HEK293 (cell line): ENCODE data around the gene ETNK2.
A peak's percentile ranks its signal among the peaks of the same experiment; 100 is the strongest.

ENCODE experiments used
- CTCF ChIA-PET: fragments of 350-600 bp; formaldehyde crosslinking; extraction: SDS; loops from one replicate; lab custom pipeline; 2021; ENCODE audit warnings: antibody characterized with exemption; lab: Yijun Ruan, JAX
- POLR2A ChIA-PET: fragments of 300-600 bp; formaldehyde crosslinking; extraction: SDS; loops from one replicate; lab custom pipeline; 2020; ENCODE audit warnings: antibody characterized with exemption, inconsistent platforms; lab: Yijun Ruan, JAX
- H3K27ac ChIP-seq: fragments of 200-500 bp; sonication (Bioruptor generic); 2 replicates; pipeline ENCODE4 v1.5.1; 2014; ENCODE audit warnings: low read depth, low read length, control low read depth, inconsistent platforms; ENCODE audit errors: extremely low read depth
- H3K36me3 ChIP-seq, 2 experiments: fragments of 200-500 bp in 1 of 2; sonication (Bioruptor generic) in 1 of 2; 1 replicate in 1 of 2; 2 replicates in 1 of 2; pipeline ENCODE4 v1.5.1; 2014 to 2017; ENCODE audit warnings: inconsistent platforms in 2 of 2, low read length in 2 of 2; ENCODE audit not compliant: control insufficient read depth in 2 of 2, insufficient read depth in 1 of 2
- H3K4me1 ChIP-seq: fragments of 200-500 bp; sonication (Bioruptor generic); 2 replicates; pipeline ENCODE4 v1.5.1; 2014; ENCODE audit warnings: mild to moderate bottlenecking, low read length, inconsistent platforms; ENCODE audit not compliant: control insufficient read depth, insufficient read depth
- H3K4me3 ChIP-seq: 2 replicates; pipeline ENCODE4 v1.5.1; 2011; ENCODE audit warnings: low read depth, mild to moderate bottlenecking, control low read depth, low read length, moderate library complexity
- H3K9me3 ChIP-seq: fragments of 200-500 bp; sonication (Bioruptor generic); 2 replicates; pipeline ENCODE4 v1.5.1; 2014; ENCODE audit warnings: low read depth, low read length, inconsistent platforms; ENCODE audit not compliant: control insufficient read depth, insufficient read depth
- BCL11B ChIP-seq: fragments of 450-650 bp; formaldehyde crosslinking; IDR thresholded peaks from 2 replicates; pipeline ENCODE4 v1.5.1; 2016; ENCODE audit warnings: low read depth, missing biosample characterization, missing genetic modification characterization
- EGR2 ChIP-seq: fragments of 450-650 bp; formaldehyde crosslinking; IDR thresholded peaks from 2 replicates; pipeline ENCODE4 v1.5.1; 2016; ENCODE audit warnings: low read depth, missing biosample characterization, missing genetic modification characterization
- TCF7L2 ChIP-seq: IDR thresholded peaks from 2 replicates; pipeline ENCODE4 v1.6.1; 2011; ENCODE audit warnings: low read depth, mild to moderate bottlenecking, inconsistent platforms, low read length, moderate library complexity, borderline replicate concordance
- ZBTB17 ChIP-seq: fragments of 450-650 bp; formaldehyde crosslinking; IDR thresholded peaks from 2 replicates; pipeline ENCODE4 v1.5.1; 2016; ENCODE audit warnings: missing biosample characterization, missing genetic modification characterization
- ZNF112 ChIP-seq: fragments of 450-650 bp; formaldehyde crosslinking; IDR thresholded peaks from 2 replicates; pipeline ENCODE4 v1.5.0; 2017; ENCODE audit warnings: missing biosample characterization, missing genetic modification characterization
- ZNF248 ChIP-seq: fragments of 450-650 bp; formaldehyde crosslinking; IDR thresholded peaks from 2 replicates; pipeline ENCODE4 v1.5.1; 2017; ENCODE audit warnings: missing biosample characterization, missing genetic modification characterization
- ZNF514 ChIP-seq: fragments of 450-650 bp; formaldehyde crosslinking; IDR thresholded peaks from 2 replicates; pipeline ENCODE4 v1.5.1; 2016; ENCODE audit warnings: missing biosample characterization, missing genetic modification characterization
- ZNF768 ChIP-seq: fragments of 450-650 bp; formaldehyde crosslinking; IDR thresholded peaks from 2 replicates; pipeline ENCODE4 v1.5.1; 2018; ENCODE audit warnings: missing biosample characterization, mild to moderate bottlenecking, missing genetic modification characterization
- TF ChIP-seq, protein P1 (sequence below): fragments of 450-650 bp; formaldehyde crosslinking; IDR thresholded peaks from 2 replicates; pipeline ENCODE4 v1.5.1; 2017; ENCODE audit warnings: missing biosample characterization, missing genetic modification characterization
- TF ChIP-seq, protein P2 (sequence below): fragments of 450-650 bp; formaldehyde crosslinking; IDR thresholded peaks from 2 replicates; pipeline ENCODE4 v1.5.1; 2016; ENCODE audit warnings: missing biosample characterization, missing genetic modification characterization

ETNK2 gene

DNA sequence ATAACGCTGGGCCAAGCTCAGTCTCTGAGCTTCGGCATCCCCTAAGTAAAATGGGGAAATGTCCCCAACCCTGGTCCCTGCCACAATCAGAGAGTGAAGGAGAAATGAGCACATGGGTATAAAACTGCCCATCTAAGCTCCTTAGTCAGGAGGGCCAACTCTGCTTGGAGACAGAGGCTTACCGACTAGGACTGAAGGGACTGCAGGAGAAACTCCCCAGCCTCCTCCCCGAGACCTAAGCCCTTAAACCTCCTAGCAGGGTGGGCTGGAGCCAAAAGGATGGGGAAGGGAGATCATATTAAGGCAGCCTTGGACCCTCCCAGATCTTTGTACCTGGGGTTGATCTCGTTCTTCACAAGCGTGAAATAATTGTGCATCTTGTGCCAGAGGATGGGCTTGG, 5.5 kb downstream of the ETNK2 start:
- ChIA-PET CTCF (interaction anchor here (0.5 to 1.1 kb wide), 3 partner anchors 10 to 645 kb away, joined by 3 to 4 read pairs (median 3); no protein-coding TSS in a partner anchor), POLR2A (no interaction called here)
- no peak for TF ChIP-seq BCL11B (tag by site-specific recombination)
- TF ChIP-seq ZBTB17 (tag by site-specific recombination), result no peak
- TF ChIP-seq ZNF112, result no peak
- TF ChIP-seq ZNF248, result no peak
- no peak for TF ChIP-seq ZNF514 (tag by site-specific recombination)
- Histone ChIP-seq H3K4me3 (no peak overlapping the region), H3K36me3 (peaks cover 0 to 18% of the 10 kb centered on the region in 2 experiments; a peak in 1 of 3 replicates), H3K27ac (no peak overlapping the region), H3K9me3 (no peaks in the 10 kb centered on the region), H3K4me1 (no peaks in the 10 kb centered on the region)

DNA sequence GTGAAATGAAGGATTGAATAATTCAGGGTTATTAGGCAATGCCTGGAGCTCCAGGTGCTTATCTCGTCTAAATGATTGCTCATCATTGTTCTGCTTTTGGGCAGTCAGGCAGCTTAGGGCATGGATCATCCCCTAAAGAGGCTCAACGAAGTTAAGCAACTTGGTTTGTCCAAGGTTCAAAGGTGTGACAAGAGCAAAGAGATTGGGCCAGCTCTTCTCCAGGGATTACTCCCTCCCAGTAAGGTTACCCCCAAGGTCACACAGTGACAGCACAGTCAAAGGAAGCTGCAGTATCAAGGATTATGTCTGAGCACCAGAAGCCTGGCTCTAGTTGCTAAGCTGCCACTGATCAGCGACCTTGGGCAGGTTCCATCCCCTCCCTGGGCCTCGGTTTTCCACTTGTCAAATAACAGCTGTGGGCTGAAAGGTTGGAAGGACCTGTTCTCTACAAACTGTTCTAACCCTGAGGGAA, 6.8 kb downstream of the ETNK2 start:
- peaks cover 0 to 23% of the 10 kb centered on the region in 2 experiments; a peak in 1 of 3 replicates for H3K36me3 ChIP-seq
- no peaks in the 10 kb centered on the region for H3K9me3 ChIP-seq
- TF ChIP-seq TCF7L2, result no peak
- TF ChIP-seq ZNF768, result no peak
- TF ChIP-seq, protein P1, sequence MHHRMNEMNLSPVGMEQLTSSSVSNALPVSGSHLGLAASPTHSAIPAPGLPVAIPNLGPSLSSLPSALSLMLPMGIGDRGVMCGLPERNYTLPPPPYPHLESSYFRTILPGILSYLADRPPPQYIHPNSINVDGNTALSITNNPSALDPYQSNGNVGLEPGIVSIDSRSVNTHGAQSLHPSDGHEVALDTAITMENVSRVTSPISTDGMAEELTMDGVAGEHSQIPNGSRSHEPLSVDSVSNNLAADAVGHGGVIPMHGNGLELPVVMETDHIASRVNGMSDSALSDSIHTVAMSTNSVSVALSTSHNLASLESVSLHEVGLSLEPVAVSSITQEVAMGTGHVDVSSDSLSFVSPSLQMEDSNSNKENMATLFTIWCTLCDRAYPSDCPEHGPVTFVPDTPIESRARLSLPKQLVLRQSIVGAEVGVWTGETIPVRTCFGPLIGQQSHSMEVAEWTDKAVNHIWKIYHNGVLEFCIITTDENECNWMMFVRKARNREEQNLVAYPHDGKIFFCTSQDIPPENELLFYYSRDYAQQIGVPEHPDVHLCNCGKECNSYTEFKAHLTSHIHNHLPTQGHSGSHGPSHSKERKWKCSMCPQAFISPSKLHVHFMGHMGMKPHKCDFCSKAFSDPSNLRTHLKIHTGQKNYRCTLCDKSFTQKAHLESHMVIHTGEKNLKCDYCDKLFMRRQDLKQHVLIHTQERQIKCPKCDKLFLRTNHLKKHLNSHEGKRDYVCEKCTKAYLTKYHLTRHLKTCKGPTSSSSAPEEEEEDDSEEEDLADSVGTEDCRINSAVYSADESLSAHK (tag by site-specific recombination), result no peak
- CTCF ChIA-PET, result interaction anchor here (0.6 to 2.7 kb wide), 7 partner anchors 16 to 647 kb away, joined by 3 to 11 read pairs (median 4); no protein-coding TSS in a partner anchor
- H3K4me1 ChIP-seq, result no peaks in the 10 kb centered on the region
- H3K27ac ChIP-seq, result no peak overlapping the region
- POLR2A ChIA-PET, result interaction anchor here (0.6 kb wide), 1 partner anchor 279 kb away, joined by 4 read pairs; no protein-coding TSS in a partner anchor
- H3K4me3 ChIP-seq, result no peak overlapping the region

- TF ChIP-seq, protein P2, sequence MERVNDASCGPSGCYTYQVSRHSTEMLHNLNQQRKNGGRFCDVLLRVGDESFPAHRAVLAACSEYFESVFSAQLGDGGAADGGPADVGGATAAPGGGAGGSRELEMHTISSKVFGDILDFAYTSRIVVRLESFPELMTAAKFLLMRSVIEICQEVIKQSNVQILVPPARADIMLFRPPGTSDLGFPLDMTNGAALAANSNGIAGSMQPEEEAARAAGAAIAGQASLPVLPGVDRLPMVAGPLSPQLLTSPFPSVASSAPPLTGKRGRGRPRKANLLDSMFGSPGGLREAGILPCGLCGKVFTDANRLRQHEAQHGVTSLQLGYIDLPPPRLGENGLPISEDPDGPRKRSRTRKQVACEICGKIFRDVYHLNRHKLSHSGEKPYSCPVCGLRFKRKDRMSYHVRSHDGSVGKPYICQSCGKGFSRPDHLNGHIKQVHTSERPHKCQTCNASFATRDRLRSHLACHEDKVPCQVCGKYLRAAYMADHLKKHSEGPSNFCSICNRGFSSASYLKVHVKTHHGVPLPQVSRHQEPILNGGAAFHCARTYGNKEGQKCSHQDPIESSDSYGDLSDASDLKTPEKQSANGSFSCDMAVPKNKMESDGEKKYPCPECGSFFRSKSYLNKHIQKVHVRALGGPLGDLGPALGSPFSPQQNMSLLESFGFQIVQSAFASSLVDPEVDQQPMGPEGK, result no peak
- TF ChIP-seq EGR2 (tag by site-specific recombination), result peak; percentile 52; the same call in 1 of the 2 replicates
- peaks cover 0 to 39% of the 10 kb centered on the region in 2 experiments; a peak in 1 of 3 replicates for H3K36me3 ChIP-seq
- H3K4me3 ChIP-seq, result no peak overlapping the region
- POLR2A ChIA-PET, result no interaction called here
- no peaks in the 10 kb centered on the region for H3K4me1 ChIP-seq
- H3K9me3 ChIP-seq, result no peaks in the 10 kb centered on the region
- no peak overlapping the region for H3K27ac ChIP-seq
- CTCF ChIA-PET, result interaction anchor here (0.7 to 2.7 kb wide), 3 partner anchors 15 to 294 kb away, joined by 3 to 11 read pairs (median 3); no protein-coding TSS in a partner anchor
These were observed 8.4 kb downstream of the ETNK2 start for GRCh38 chr1:204143276-204144041.
